HL-60 (cell line): ENCODE data around the gene RINL.

ENCODE experiments used
- DNase-seq, 2 experiments: peaks; one replicate each; pipeline ENCODE4 v3.0.0-alpha.2; 2010 to 2020; ENCODE audit warnings: low read depth in 1 of 2, low spot score in 1 of 2
- H3K27ac ChIP-seq: fragments of 250-450 bp; sonication (Bioruptor Pico); replicated peaks from 2 replicates; pipeline ENCODE4 v1.5.1; 2020; ENCODE audit warnings: mild to moderate bottlenecking, moderate library complexity
- H3K27me3 ChIP-seq: fragments of 250-450 bp; sonication (Bioruptor Pico); 2 replicates; pipeline ENCODE4 v1.5.1; 2021; ENCODE audit warnings: mild to moderate bottlenecking, moderate library complexity; ENCODE audit not compliant: insufficient read depth, poor library complexity, severe bottlenecking
- H3K4me3 ChIP-seq: replicated peaks from 2 replicates; pipeline ENCODE4 v1.5.1; 2011; ENCODE audit warnings: mild to moderate bottlenecking, control low read depth, low read length; ENCODE audit not compliant: insufficient read depth
- GABPA ChIP-seq: IDR thresholded peaks from 2 replicates; pipeline ENCODE4 v1.6.1; 2012; ENCODE audit warnings: low read depth
- POLR2AphosphoS5 ChIP-seq: IDR thresholded peaks from 2 replicates; pipeline ENCODE4 v1.6.1; 2012; ENCODE audit warnings: low read depth
- SPI1 ChIP-seq: IDR thresholded peaks from 2 replicates; pipeline ENCODE4 v1.6.1; 2012; ENCODE audit warnings: low read depth, mild to moderate bottlenecking, borderline replicate concordance
- TF ChIP-seq, protein P1 (sequence below): IDR thresholded peaks from one replicate; pipeline ENCODE4 v1.5.1; 2011; ENCODE audit warnings: low read length, control low read depth, inconsistent platforms; ENCODE audit not compliant: insufficient read depth
- TF ChIP-seq, protein P2 (sequence below): IDR thresholded peaks from 2 replicates; pipeline ENCODE4 v1.6.1; 2012; ENCODE audit warnings: low read depth; ENCODE audit not compliant: insufficient replicate concordance

The RINL gene

DNA sequence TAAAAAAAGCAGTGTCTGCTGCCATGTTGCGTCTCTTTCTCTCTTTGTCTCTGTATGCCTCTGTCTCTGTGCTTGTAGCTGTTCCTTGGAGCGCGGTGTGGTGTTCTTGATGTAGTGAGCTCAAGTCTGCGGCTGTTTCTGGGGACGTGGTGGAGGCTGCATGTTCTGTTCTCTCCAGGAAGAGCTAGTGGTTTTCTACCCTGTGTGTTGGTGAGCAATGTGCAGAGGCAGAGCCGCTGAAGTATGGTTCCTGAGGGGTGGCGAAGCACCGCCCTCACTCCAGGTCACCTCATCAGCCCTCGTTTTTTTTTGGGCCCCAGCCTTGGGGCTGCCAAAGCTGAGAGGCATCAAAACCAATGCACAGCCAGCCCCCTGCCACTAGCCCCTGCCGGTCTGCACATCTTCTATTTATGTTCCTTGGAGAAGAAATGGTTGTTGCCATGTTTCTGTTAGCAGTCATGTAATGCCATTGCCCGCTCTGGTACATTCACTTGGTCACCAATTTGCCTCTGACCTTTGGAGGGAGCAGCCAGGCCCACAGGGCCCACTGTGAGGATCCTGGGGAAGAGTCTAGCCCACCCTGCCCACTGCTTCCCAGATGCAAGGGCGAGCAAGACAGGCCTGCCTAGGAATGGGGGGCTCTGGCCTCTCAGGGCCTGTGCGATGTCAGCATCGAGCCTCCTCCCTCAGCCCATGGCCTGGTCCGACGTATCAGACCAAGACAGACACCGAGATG is 35.5 kb downstream of the RINL start:
- H3K27me3 ChIP-seq: no peaks in the 10 kb centered on the region
- DNase-seq: no peak
- no peak overlapping the region for H3K4me3 ChIP-seq
- TF ChIP-seq POLR2AphosphoS5: 0 out of 2 replicates have a peak, but pooled peaks have one; percentile 9
- TF ChIP-seq, protein P1, sequence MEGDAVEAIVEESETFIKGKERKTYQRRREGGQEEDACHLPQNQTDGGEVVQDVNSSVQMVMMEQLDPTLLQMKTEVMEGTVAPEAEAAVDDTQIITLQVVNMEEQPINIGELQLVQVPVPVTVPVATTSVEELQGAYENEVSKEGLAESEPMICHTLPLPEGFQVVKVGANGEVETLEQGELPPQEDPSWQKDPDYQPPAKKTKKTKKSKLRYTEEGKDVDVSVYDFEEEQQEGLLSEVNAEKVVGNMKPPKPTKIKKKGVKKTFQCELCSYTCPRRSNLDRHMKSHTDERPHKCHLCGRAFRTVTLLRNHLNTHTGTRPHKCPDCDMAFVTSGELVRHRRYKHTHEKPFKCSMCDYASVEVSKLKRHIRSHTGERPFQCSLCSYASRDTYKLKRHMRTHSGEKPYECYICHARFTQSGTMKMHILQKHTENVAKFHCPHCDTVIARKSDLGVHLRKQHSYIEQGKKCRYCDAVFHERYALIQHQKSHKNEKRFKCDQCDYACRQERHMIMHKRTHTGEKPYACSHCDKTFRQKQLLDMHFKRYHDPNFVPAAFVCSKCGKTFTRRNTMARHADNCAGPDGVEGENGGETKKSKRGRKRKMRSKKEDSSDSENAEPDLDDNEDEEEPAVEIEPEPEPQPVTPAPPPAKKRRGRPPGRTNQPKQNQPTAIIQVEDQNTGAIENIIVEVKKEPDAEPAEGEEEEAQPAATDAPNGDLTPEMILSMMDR: no peak
- H3K27ac ChIP-seq: no peak overlapping the region

DNA sequence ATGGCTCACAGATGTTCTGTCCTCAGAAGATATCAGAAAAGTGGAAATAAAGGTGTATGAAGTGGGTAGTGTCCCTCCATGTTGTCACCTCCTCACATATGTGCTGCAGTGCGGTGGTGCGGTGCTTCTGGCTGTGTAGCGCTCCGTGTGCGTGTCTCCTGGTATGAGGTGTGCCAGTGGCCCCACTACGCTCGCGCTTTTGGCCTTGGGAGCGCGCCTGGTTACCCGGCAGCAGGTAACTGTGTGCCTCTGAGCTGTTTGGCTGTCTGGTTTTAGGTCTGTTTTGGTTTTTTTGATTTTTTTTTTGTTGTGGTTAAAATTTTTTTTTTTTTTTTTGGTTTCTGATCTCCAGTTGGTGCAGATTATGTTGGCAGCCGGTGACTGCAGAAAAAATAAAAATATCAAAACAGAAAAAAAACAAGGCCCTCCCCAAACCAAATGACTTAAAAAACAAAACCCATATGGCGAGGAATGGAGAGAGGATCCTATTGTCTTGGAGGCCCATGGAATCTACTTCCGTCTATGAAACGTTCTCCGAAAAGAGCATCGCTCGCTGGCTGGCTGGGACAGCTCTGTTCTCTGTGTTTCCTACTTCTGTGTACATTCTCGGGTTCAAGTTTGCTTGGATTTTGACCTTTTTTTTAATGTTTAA is 36.2 kb downstream of the RINL start:
- DNase-seq: no peak
- Histone ChIP-seq H3K27ac (no peak overlapping the region), H3K27me3 (no peaks in the 10 kb centered on the region), H3K4me3 (no peak overlapping the region)
- no peak for TF ChIP-seq SPI1
- no peak for TF ChIP-seq POLR2AphosphoS5
- TF ChIP-seq, protein P2, sequence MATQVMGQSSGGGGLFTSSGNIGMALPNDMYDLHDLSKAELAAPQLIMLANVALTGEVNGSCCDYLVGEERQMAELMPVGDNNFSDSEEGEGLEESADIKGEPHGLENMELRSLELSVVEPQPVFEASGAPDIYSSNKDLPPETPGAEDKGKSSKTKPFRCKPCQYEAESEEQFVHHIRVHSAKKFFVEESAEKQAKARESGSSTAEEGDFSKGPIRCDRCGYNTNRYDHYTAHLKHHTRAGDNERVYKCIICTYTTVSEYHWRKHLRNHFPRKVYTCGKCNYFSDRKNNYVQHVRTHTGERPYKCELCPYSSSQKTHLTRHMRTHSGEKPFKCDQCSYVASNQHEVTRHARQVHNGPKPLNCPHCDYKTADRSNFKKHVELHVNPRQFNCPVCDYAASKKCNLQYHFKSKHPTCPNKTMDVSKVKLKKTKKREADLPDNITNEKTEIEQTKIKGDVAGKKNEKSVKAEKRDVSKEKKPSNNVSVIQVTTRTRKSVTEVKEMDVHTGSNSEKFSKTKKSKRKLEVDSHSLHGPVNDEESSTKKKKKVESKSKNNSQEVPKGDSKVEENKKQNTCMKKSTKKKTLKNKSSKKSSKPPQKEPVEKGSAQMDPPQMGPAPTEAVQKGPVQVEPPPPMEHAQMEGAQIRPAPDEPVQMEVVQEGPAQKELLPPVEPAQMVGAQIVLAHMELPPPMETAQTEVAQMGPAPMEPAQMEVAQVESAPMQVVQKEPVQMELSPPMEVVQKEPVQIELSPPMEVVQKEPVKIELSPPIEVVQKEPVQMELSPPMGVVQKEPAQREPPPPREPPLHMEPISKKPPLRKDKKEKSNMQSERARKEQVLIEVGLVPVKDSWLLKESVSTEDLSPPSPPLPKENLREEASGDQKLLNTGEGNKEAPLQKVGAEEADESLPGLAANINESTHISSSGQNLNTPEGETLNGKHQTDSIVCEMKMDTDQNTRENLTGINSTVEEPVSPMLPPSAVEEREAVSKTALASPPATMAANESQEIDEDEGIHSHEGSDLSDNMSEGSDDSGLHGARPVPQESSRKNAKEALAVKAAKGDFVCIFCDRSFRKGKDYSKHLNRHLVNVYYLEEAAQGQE: no peak
- no peak for TF ChIP-seq GABPA
- TF ChIP-seq, protein P1: no peak

DNA sequence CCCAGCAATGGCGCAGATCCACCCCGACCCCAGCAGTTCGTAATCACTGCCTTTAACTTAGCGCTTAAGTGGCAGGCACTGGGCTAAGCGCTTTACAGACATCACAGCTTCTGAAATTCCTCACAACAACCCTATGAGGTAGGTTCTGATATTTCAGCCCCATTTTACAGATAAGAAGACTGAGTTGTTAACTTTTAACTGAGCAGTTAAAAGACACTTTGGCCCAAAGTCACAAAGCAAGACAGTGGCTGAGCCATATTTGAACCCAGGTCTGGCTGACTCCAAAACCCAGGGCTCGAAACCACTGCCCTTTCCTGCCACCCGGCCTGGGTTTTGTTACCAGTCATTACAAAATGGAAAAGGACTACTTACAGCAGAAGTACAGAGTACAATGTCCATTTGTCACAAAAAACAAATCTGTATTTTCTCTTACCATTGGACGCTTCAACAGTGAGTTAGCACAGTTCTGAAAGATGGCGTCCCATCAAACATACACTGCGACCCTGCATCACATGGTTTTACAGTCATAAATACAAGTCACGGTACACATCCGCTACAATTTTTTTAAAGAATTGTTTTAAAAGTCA is 36.8 kb downstream of the RINL start:
- Histone ChIP-seq H3K27ac (no peak overlapping the region), H3K4me3 (no peak overlapping the region), H3K27me3 (no peaks in the 10 kb centered on the region)
- no peak for DNase-seq
- TF ChIP-seq, protein P2: no peak
- TF ChIP-seq, protein P1: no peak
- TF ChIP-seq GABPA (no peak), POLR2AphosphoS5 (no peak; the same call in 1 of the 2 replicates), SPI1 (no peak)
